ENCODE results near the gene VTI1A.

- TF ChIP-seq EZH2phosphoT487 (IDR thresholded peaks at IDR 0.05; ENCODE audit: borderline replicate concordance, low read depth): no peak
- no peak for TF ChIP-seq NRF1 (IDR thresholded peaks at IDR 0.05; ENCODE audit: low read depth, low read length)
- TF ChIP-seq CTCF (IDR thresholded peaks at IDR 0.05): no peak
- TF ChIP-seq RFX5 (IDR thresholded peaks at IDR 0.05; ENCODE audit: low read length): no peak
- no peak for TF ChIP-seq IRF3 (IDR thresholded peaks at IDR 0.05; ENCODE audit: low read depth, low read length)
- no peak for TF ChIP-seq YY1 (IDR thresholded peaks at IDR 0.05; ENCODE audit: low read depth)
- TF ChIP-seq, protein P1, sequence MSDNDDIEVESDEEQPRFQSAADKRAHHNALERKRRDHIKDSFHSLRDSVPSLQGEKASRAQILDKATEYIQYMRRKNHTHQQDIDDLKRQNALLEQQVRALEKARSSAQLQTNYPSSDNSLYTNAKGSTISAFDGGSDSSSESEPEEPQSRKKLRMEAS (IDR thresholded peaks at IDR 0.05; ENCODE audit: low read depth): no peak
These were observed 84.4 kb downstream of the VTI1A start for GRCh38 chr10:112531421-112531820.
